ENCODE results near the gene MOB3A. TPM values are rescaled to one million over a fixed set of nuclear protein-coding genes. Genes with fewer than 3 reads are reported as not detected.
"Not testable (repeated sequence)": the region's sequence is repeated elsewhere in the genome, so short reads cannot be mapped to it uniquely, and the experiment has no call there.

Gene MOB3A
- total RNA-seq, 1 donor from 2014 or later, result 17.0 TPM

DNA sequence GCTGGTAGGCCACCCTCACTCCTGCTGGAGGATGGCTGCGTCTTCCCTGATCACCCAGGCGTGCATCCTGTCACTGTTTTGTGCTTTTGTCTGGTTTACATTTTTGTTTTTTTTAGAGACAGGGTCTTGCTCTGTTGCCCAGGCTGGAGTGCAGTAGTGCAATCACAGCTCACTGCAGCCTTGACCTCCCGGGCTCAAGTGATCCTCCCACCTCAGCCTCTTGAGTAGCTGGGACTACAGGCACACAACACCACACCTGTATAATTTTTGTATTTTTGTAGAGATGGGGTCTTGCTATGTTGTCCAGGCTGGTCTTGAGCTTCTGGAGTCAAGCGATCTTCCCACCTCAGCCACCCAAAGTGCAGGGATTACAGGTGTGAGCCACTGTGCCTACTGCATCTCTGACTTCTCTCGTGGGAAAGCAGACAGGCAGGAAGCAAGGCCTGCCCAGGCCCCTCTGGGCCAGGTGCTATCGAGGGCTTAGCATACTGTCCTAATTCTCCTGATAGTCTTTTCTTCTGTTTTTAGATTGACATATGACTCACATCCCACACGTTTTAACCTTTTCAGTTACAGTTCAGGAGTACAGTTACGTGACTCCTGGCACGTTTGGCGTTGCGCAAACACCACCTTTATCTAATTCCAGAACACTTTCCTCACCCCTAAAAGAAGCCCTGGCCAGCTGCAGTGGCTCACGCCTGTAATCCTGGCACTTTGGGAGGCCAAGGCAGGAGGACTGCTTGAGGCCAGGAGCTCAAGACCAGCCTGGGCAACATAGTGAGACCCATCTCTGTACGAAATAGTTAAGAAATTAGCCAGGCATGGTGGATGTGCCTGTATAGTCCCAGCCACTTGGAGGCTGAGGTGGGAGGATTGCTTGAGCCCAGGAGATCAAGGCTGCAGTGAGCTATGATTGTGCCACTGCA, 9.2 kb downstream of the MOB3A start:
- DNase-seq (ENCODE audit: low spot score); intact Hi-C loops (cut with DNase I): not testable (repeated sequence)

- peak; percentile 95 for DNase-seq (ENCODE audit: low spot score)
Measured at GRCh38 chr19:2084993-2085720, 11.0 kb downstream of the MOB3A start.

DNA sequence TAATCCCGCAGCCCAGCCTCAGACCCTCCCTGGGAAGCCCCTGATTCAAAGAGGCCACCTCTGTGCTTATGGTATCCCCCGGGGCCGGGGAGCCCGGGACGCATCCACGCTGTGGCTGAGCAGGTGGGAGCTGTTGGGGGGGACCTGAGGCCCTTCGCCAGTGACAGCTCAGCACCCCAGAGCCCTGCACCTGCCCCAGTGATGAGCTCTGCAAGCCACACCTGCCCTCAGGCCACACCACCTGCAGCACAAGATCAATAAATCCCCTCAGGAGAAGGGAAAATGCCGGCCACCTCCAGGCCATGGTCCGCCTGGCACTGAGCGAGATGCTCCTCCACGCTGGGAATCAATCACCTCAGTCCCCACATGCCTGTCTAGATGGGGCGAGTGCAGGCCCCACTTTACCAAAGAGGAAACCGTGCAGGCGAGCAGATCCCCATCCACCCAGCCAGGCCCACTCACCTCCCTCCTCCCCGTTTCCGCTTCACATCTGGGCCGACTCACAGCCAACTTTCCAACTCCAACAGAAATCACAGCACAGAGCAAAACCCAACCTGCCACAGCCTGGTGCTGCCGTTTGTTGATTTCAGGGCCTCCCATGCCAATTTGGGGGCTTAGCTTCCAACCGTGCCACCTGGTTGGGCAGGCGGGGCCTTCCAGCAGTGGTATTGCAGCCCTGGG, 12.8 kb downstream of the MOB3A start:
- no peak for DNase-seq (ENCODE audit: low spot score)
- intact Hi-C loops (cut with DNase I), result no loop called here

More at GRCh38 chr19:2084993-2085720, 11.0 kb downstream of the MOB3A start:
- intact Hi-C loops (cut with DNase I), result no loop called here

DNA sequence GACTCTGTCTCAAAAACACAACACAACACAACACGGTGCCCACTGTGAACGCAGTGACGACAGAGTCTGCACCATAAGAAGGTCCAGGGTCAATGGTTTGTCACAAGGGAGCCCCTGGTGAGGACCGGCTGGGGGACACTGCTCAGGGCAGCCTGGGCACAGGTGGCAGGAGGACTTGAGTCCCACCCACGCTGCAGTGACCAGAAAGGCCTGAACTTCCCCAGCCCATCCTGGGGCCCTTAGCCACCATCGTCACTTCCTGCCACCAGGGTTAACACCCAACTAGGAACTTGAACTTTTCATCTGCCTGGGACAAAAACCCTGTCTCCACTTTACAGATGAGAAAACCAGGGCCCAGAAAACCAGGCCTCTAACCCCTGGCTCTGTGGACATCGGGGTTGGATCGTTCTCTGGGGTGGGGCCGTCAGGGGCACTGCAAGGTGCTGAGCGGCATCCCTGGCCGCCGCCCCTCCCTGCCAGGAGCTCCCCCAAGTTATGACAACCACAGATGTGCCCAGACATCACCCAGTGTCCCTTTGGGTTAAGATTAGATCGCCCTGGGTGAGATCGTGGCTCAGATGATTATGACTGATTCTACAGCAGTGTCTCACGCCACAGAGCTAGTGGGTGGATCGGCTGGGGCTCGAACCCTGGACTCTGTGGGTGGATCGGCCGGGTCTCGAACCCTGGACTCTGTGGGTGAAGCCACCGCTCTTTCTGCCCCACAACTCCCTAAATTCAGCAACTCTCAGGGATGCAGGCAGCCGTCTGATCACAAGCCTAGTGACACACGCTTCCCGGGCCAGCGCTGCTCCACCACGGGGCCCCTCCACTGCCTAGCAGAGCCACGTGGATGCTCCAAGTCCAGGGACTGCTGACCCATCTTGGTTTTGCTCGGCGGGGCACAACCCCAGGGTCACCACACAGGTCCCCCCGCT, 14.0 kb downstream of the MOB3A start:
- intact Hi-C loops (cut with DNase I), result no loop called here
- no peak for DNase-seq (ENCODE audit: low spot score)

- intact Hi-C loops (cut with DNase I), result no loop called here
- no peak for DNase-seq (ENCODE audit: low spot score)
Measured at GRCh38 chr19:2080336-2080988, 15.7 kb downstream of the MOB3A start.

DNA sequence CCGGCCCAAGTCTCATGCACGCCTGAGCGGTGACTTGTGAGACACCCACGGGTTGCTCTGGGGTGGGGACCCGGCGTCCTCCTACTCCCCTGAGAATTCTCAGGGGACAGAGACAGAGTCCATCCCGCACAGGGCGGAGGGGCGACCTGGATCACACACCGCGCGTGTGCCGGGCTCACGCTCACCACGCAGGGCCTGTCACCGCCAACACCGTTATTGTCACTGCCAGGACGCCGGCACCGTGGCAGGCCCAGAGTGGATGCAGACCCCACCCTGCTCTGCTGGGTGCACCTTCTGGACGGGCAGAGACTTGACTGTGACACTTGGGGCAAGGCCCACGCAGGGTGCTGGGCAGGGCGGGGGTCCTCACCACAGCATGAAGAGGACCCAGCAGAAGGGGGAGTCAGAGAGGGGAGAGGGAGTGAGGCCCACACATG, 16.2 kb downstream of the MOB3A start:
- DNase-seq (ENCODE audit: low spot score), result no peak
- intact Hi-C loops (cut with DNase I), result no loop called here

DNA sequence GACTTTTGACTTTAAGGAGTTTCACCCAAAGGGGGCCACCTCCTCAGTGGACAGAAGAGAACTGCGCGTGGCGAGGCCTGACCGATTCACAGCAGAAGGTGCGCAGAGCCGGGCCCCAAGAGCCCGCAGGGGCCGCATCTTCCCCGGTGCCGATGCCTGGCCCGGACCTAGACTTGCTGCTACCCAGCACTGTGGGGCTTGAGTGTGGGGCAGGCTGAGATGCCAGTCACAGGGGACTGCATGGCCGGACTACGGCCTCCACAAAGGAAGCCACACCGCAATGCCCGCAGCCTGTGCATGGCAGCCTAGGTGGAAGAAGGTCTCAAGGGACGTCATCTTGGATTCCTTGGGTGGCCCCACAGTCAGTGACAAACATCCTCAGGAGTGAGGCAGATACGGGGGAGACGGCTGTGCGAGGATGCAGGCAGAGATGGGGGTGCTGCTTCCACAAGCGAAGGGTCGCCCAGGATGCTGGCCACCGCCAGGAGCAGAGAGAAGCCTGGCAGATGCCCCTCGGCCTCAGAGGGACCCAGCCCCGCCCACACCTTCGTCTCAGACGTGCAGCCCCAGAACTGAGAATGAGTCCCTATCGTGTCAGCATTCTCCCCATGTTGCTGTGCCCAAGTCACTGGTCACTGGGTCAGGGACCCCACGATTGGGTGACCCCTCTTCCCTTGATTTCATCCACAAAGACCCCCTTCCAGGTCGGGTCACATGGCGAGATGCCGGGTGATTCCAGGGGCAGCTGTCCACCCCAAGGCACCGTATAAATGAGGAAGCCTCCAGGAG, 16.9 kb downstream of the MOB3A start:
- intact Hi-C loops (cut with DNase I), result no loop called here
- no peak for DNase-seq (ENCODE audit: low spot score)

DNA sequence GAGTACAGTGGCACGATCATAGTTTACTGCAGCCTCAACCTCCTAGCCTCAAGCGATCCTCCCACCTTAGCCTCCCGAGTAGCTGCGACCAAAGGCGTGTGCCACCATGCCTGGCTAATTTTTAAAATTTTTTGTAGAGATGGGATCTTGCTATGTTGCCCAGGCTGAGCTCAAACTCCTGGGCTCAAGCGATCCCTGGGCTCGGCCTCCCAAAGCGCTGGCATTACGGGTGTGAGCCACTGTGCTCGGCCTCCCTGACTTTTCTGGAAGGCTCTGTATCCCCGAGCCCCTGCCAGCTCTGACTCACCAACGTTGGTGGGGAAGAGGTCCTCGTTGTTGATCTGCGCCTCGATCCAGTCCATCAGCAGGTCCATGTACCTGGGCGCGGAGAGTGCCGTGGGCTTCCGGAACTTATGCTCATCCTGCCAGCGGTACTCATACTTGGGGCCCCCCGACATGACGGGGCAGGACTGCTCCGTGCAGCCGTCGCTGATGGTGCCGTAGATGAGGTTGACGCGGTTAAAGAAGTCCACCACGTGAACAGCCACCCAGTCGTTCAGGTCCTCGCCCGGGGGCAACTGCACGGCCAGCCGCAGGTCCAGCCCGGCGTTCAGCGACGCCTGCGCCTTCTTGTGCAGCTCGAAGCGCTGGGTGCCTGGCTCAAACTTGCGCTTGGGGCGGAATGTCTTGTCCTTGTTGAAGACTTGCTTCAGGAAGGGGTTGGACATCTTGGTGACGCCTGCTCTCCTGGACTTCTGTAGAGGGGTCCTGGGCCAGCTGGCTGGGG, 18.1 kb downstream of the MOB3A start:
- no peak for DNase-seq (ENCODE audit: low spot score)
- intact Hi-C loops (cut with DNase I), result no loop called here

DNA sequence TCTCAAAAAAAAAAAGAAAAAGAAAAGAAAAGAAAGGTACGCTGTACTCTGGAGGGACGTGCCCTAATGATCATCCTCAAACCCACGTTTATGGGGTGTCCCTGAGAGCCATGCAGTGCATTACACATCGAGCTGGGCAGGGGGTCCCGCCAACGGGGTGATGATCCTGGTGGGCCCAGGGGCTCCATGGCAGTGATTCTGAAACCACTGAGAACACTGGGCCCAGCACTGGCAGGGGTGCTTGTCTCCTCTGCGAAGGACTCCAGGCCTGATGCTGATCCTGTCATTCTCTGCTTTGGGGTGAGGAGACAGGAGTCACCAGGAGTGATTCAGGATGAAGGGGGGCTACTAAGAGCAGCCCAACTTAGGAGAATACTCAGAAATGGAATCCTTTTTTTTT, 18.7 kb downstream of the MOB3A start:
- intact Hi-C loops (cut with DNase I), result no loop called here

DNA sequence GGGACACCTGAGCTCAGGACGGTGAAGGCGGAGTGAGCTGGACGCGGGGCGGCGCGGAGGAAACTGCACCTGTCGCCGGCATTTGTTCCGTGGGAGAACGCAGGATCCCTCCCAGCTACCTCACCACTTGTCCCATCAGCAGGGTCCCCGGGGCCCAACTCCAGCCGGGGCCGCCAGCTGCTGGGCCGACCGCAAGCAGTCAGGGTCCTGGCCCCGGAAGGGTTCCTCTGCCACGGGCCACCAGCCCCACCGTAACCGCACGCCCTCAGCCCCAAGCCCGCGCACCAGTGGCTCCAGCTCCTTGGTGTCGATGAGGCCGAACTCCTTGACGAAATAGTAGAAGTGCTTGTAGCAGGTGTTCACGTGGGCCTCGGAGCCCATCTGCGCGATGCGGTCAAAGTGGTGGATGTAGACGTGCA, 19.6 kb downstream of the MOB3A start:
- DNase-seq (ENCODE audit: low spot score), result no peak
- intact Hi-C loops (cut with DNase I), result no loop called here

More for the DNA sequence above, 18.7 kb downstream of the MOB3A start:
- DNase-seq (ENCODE audit: low spot score), result no peak

DNA sequence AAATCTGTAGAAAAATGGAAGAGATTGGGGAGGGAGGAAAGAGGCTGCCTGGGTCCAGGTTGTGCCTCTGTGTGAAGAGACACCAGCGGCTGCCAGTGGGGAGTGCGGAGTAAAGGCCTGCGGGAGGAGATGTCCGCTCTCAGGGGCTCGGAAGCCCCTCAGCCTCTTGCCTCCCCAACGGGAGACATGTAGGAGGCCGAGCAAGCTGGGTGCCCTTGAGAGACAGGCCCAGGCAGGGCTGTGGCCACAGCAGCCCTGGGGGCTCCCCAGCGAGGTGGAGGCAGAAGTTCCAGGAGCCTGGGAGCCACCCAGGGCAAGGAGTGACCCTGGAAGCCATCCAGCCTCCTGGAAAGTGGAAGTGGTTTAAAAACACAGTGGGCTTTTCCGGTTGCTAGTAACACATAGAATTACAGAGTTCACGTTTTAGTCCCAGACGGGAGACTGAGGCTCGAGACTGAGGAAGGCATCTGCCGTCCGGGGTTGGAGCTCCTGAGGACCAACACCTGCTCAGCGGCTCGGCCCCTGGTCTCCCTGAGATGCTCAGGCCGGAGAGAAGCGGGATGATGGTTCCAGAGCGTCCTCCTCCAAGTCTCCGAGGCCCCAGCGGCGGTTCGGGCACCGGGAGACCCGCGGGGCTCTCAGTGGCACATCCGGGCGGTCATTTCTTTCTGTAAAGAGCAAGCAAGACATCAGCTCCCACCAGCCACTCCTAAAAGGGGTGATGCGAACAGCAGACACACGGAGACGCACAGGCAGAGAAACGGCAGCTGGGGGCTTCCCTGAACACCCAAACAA, 23.2 kb downstream of the MOB3A start:
- no peak for DNase-seq (ENCODE audit: low spot score)

GRCh38 chr19:2070986-2071673, 25.0 kb downstream of the MOB3A start:
- intact Hi-C loops (cut with DNase I), result no loop called here
- no peak for DNase-seq (ENCODE audit: low spot score)

More for the DNA sequence above, 23.2 kb downstream of the MOB3A start:
- intact Hi-C loops (cut with DNase I), result no loop called here

DNA sequence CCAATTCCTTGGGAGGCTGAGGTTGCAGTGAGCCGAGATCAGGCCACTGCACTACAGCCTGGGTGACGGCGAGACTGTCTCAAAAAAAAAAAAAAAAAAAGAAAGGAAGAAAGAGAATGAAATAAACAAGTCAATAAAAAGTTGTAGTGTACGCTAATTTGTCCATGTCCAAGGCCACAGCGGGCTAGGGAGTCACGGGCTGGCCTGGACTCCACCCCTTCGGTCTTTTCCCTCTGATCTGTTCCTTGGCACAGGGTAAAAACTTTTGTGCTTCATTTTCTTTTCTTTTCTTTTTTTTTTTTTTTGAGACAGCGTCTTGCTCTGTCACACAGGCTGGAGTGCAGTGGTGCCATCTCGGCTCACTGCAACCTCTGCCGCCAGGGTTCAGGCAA, 25.7 kb downstream of the MOB3A start:
- DNase-seq (ENCODE audit: low spot score), result no peak
- intact Hi-C loops (cut with DNase I), result no loop called here

DNA sequence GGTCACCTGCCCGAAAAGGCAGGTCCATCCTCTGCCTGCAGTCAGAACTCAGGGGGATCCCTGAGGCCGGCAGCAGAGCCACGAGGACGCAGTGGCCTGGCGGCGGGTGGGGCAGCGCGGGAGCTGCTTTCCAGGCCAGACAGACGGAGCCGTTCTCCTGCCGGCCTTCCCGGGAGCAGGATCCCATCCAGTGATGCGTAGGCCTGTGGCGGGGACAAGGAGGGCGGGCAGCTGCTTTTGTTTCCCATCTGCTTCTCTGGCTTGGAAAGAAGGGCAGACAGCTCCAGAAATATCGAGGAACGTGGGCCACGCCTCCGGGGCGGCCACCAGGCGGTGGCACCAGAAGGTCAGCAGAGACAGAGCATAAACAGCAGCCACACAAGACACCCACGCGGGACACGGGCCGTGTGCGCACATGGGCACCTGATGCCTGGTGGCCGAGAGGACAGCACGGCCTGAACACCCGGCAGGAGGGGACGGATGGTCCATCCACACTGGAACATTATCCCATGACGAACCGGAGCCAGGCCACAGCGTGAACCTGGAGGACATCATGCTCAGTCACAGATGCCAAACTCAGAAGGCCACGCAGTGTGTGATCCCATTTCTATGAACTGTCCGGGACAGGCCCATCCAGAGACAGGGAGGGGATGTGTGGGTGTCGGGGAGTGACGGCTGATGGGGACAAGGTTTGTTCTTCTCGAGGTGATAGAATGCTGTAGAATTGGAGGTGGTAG, 31.2 kb downstream of the MOB3A start:
- intact Hi-C loops (cut with DNase I), result loop anchor here (2.0 kb wide), 1 partner anchor 16 kb away; no protein-coding TSS in a partner anchor

GRCh38 chr19:2064395-2064787, 31.7 kb downstream of the MOB3A start:
- DNase-seq (ENCODE audit: low spot score), result no peak
- intact Hi-C loops (cut with DNase I), result loop anchor here (2.0 kb wide), 1 partner anchor 16 kb away; no protein-coding TSS in a partner anchor

More for the DNA sequence above, 31.2 kb downstream of the MOB3A start:
- DNase-seq (ENCODE audit: low spot score), result peak; percentile 85

Measured in cardiac septum (tissue), 1 donor.